CD4-positive, alpha-beta T cell (primary cell): ENCODE results near the gene C3orf70. TPM values are rescaled to one million over a fixed set of nuclear protein-coding genes. Genes with fewer than 3 reads are reported as not detected.

Source experiments
- ATAC-seq: fragments of 200-7000 bp; cut with Tn5 transposase; one replicate; pipeline ENCODE4 v1.10.0; 2022; ENCODE audit warnings: mild to moderate bottlenecking; ENCODE audit not compliant: poor library complexity
- CTCF ChIA-PET: fragments of 350-600 bp; sonication (Branson Sonifier 250); formaldehyde crosslinking; loops from one replicate; lab custom pipeline; 2021; ENCODE audit warnings: antibody characterized with exemption, inconsistent platforms; lab: Charles Lee
- POLR2A ChIA-PET: fragments of 350-600 bp; sonication (Branson Sonifier 250); formaldehyde crosslinking; loops from one replicate; lab custom pipeline; 2021; ENCODE audit warnings: antibody characterized with exemption, inconsistent platforms; lab: Charles Lee
- DNase-seq, 14 experiments: peaks; one replicate each; pipeline ENCODE4 v3.0.0-alpha.2; 2013 to 2020; ENCODE audit warnings: mixed read lengths in 2 of 14
- H3K27ac ChIP-seq, 2 donors: one replicate each; pipeline versions ENCODE4 v1.5.1 to v1.7.0; 2013; ENCODE audit warnings: low read length in 2 of 2, low read depth in 1 of 2, mild to moderate bottlenecking in 1 of 2
- H3K27me3 ChIP-seq, 2 experiments: 1 replicate in 1 of 2; 2 replicates in 1 of 2; pipeline versions ENCODE4 v1.6.1 to v1.7.0; 2013; ENCODE audit warnings: low read length in 2 of 2, control low read depth in 1 of 2, mild to moderate bottlenecking in 1 of 2, moderate library complexity in 1 of 2; ENCODE audit not compliant: insufficient read depth in 2 of 2, control insufficient read depth in 1 of 2
- H3K36me3 ChIP-seq: one replicate; pipeline ENCODE4 v1.6.1; 2013; ENCODE audit warnings: low read length, control low read depth; ENCODE audit not compliant: insufficient read depth
- H3K4me1 ChIP-seq: one replicate; pipeline ENCODE4 v1.6.1; 2013; ENCODE audit warnings: low read length, control low read depth; ENCODE audit not compliant: insufficient read depth
- H3K4me3 ChIP-seq: one replicate; pipeline ENCODE4 v1.5.1; 2013; ENCODE audit warnings: mild to moderate bottlenecking, low read length, moderate library complexity
- H3K9me3 ChIP-seq, 2 experiments: 1 replicate in 1 of 2; 2 replicates in 1 of 2; pipeline versions ENCODE4 v1.6.1 to v1.7.0; 2013; ENCODE audit warnings: low read length in 2 of 2, mild to moderate bottlenecking in 2 of 2, control low read depth in 1 of 2, moderate library complexity in 1 of 2; ENCODE audit not compliant: control insufficient read depth in 1 of 2, insufficient read depth in 1 of 2
- H3K27ac Mint-ChIP-seq: one replicate; pipeline ENCODE4 v1.8.0; 2020; ENCODE audit warnings: mixed read lengths
- H3K27me3 Mint-ChIP-seq: one replicate; pipeline ENCODE4 v1.8.0; 2021; ENCODE audit warnings: mixed read lengths
- H3K36me3 Mint-ChIP-seq: one replicate; pipeline ENCODE4 v1.8.0; 2021; ENCODE audit warnings: low read depth, mixed read lengths
- H3K4me1 Mint-ChIP-seq: one replicate; pipeline ENCODE4 v1.8.0; 2021; ENCODE audit warnings: low read depth, mixed read lengths
- H3K4me3 Mint-ChIP-seq: one replicate; pipeline ENCODE4 v1.8.0; 2020; ENCODE audit warnings: mild to moderate bottlenecking, mixed read lengths
- H3K9me3 Mint-ChIP-seq: one replicate; pipeline ENCODE4 v1.8.0; 2020; ENCODE audit warnings: mixed read lengths
- CTCF ChIP-seq: fragments of 200-600 bp; IDR thresholded peaks from one replicate; pipeline ENCODE4 v1.8.0; 2022; ENCODE audit warnings: antibody characterized with exemption, mild to moderate bottlenecking
- intact Hi-C, 2 experiments: fragments of 100-400 bp; cut with DNase I in 1 of 2; cut with micrococcal nuclease in 1 of 2; formaldehyde crosslinking; loops; one replicate each; pipeline versions ENCODE4 v1.15.1 to v1.9.0; 2023 to 2025; cut with DNase I, micrococcal nuclease
- total RNA-seq, 174 experiments: library from RNA in 2 of 174; stranded (reverse) in 2 of 174; gene quantifications; one replicate each; pipeline ENCODE4 v1.2.3 and lab custom pipeline; 2021 to 2026

The C3orf70 gene
- total RNA-seq, 2 experiments from 2014 or later = not detected

- Mint-ChIP-seq H3K4me3 (no peak overlapping the region), H3K36me3 (peaks cover 55% of the 10 kb centered on the region), H3K27ac (no peak overlapping the region), H3K9me3 (peaks cover 23% of the 10 kb centered on the region), H3K4me1 (no peaks in the 10 kb centered on the region), H3K27me3 (no peaks in the 10 kb centered on the region)
- H3K27me3 ChIP-seq = no peaks in the 10 kb centered on the region
- DNase-seq (no peak), ATAC-seq (no peak)
- intact Hi-C loops = no loop called here
- no peak overlapping the region for H3K4me3 ChIP-seq
- ChIA-PET POLR2A (no interaction called here), CTCF (interaction anchor here (0.5 kb wide), 1 partner anchor 115 kb away, joined by 3 read pairs; no protein-coding TSS in a partner anchor)
- TF ChIP-seq CTCF = no peak
- H3K4me1 ChIP-seq = no peaks in the 10 kb centered on the region
- peaks cover 24% of the 10 kb centered on the region for H3K36me3 ChIP-seq
- H3K9me3 ChIP-seq = peaks cover 44 to 50% of the 10 kb centered on the region in 2 experiments
- H3K27ac ChIP-seq = no peak overlapping the region
Measured at GRCh38 chr3:185056908-185057307, 96.0 kb downstream of the C3orf70 start.

- no peak overlapping the region for H3K27ac Mint-ChIP-seq
- H3K9me3 Mint-ChIP-seq = peaks cover 6% of the 10 kb centered on the region
- no peak for TF ChIP-seq CTCF
Measured at GRCh38 chr3:185052631-185053030, 100.2 kb downstream of the C3orf70 start.

GRCh38 chr3:185051801-185052200, 101.1 kb downstream of the C3orf70 start:
- Mint-ChIP-seq H3K4me1 (no peaks in the 10 kb centered on the region), H3K4me3 (no peak overlapping the region), H3K27ac (no peak overlapping the region), H3K36me3 (peaks cover 93% of the 10 kb centered on the region), H3K9me3 (peaks cover 4% of the 10 kb centered on the region), H3K27me3 (no peaks in the 10 kb centered on the region)
- H3K9me3 ChIP-seq = peaks cover 23 to 39% of the 10 kb centered on the region in 2 experiments
- no peak for TF ChIP-seq CTCF
- ChIA-PET POLR2A (no interaction called here), CTCF (no interaction called here)
- H3K36me3 ChIP-seq = peaks cover 72% of the 10 kb centered on the region
- no peak overlapping the region for H3K4me3 ChIP-seq
- no peak overlapping the region for H3K27ac ChIP-seq
- H3K27me3 ChIP-seq = no peaks in the 10 kb centered on the region
- H3K4me1 ChIP-seq = no peaks in the 10 kb centered on the region
- ATAC-seq (no peak), DNase-seq (no peak)
- intact Hi-C loops = no loop called here

More at GRCh38 chr3:185052631-185053030, 100.2 kb downstream of the C3orf70 start:
- no peaks in the 10 kb centered on the region for H3K4me1 ChIP-seq
- no peaks in the 10 kb centered on the region for H3K4me1 Mint-ChIP-seq
- POLR2A ChIA-PET = no interaction called here
- DNase-seq = no peak
- peaks cover 28 to 43% of the 10 kb centered on the region in 2 experiments for H3K9me3 ChIP-seq
- no peaks in the 10 kb centered on the region for H3K27me3 ChIP-seq
- H3K27me3 Mint-ChIP-seq = no peaks in the 10 kb centered on the region
- peaks cover 64% of the 10 kb centered on the region for H3K36me3 ChIP-seq
- CTCF ChIA-PET = no interaction called here
- H3K27ac ChIP-seq = no peak overlapping the region
- no peak overlapping the region for H3K4me3 ChIP-seq
- H3K4me3 Mint-ChIP-seq = no peak overlapping the region
- ATAC-seq = no peak
- peaks cover 93% of the 10 kb centered on the region for H3K36me3 Mint-ChIP-seq
- intact Hi-C loops = no loop called here
